DMS153 (cell line): ENCODE results near the gene ZNF280D.

Experiments
- DNase-seq: peaks from one replicate; lab custom pipeline; 2025; lab: John Stamatoyannopoulos, UW

ZNF280D gene

DNA sequence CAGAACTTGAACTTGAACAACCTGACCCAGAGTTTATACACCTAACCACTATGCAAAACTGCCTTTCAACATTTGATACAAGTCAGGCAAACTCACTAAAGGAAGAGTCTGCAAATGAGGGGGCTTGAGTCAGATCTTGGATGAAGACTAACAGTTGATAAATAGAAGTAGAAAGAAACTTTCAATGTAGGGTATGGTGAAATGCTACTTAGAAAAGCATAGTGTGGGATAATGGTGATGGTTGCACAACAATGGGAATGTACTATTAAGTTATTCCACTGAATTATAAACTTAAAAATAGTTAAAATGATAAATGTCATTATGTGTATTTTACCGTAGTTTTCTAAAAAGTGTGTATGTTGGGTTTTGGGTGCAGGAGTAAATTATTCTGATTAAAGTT lies 19.7 kb upstream of the ZNF280D start:
- no peak for DNase-seq

- DNase-seq = no peak
Observed at GRCh38 chr15:56749982-56750381, 16.7 kb upstream of the ZNF280D start.

DNA sequence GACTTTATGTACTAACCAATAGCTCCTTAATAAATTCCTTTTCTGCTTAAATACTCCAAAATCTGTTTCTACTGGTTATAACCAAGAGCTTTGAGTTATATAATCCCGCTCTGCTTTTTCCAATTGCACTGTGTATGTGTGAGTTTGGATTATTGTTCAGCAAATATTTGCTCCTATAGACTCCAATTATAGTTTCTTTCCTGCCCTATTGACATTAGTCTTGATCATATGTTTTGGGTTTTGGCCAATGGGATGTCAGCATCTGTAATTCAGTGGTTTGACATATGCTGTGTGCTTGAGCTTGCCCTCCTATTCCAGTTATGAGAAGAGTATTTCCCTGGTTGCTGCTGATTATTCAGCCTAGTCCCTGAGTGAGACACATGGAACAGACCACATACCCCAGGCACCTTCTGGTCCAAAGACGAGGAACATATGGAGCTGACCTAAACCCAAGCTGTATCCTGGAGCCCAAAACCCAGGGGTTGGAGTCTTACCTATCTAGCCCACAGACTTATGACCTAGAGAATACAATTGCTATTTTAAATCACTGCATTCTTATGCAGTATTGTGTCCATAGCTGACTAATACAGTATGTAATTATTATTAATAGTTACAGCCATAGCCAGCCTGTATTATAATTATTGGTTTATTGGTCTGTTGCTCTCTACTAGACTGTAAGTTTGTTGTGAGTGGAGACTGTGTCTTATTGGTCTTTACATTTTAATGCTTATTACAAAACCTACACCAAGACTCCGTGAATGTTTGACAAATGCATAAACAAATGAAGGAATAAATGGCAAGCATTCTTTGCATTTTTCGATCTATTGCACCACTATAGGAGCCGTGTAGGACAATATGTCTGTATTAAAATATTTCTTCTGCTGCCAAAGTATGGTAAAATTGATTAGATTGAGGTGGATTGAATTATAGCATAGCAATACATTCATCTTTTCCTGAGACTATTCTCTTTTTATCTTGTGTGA lies 11.7 kb upstream of the ZNF280D start:
- DNase-seq = no peak

GRCh38 chr15:56741541-56741940 lies 8.2 kb upstream of the ZNF280D start:
- DNase-seq = no peak

- no peak for DNase-seq
Observed at GRCh38 chr15:56739964-56740640, 6.8 kb upstream of the ZNF280D start.

- no peak for DNase-seq
Observed at GRCh38 chr15:56739474-56739873, 6.2 kb upstream of the ZNF280D start.

GRCh38 chr15:56737791-56738190 lies 4.5 kb upstream of the ZNF280D start:
- DNase-seq = no peak

- DNase-seq = no peak
Observed at GRCh38 chr15:56736881-56737707, 3.8 kb upstream of the ZNF280D start.

- no peak for DNase-seq
Observed at GRCh38 chr15:56736308-56736707, 3.0 kb upstream of the ZNF280D start.

GRCh38 chr15:56735589-56735988 lies 2.3 kb upstream of the ZNF280D start:
- DNase-seq = no peak

- DNase-seq = no peak
Observed at GRCh38 chr15:56734013-56734635, 815 bp upstream of the ZNF280D start.

DNA sequence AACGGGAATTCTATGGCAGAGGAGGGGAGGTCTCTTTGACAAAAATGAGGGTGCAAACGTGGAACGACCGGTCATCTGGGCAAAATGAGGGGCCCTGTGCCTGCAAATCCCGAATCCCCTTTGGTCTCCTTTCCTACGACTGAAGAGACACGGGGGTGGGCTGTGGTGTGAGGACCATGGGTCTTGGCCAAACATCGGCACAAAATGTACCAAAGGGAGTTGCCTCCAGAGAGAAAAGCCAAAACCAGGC lies 498 bp downstream of the ZNF280D start:
- DNase-seq = no peak

GRCh38 chr15:56732135-56732885 lies 999 bp downstream of the ZNF280D start:
- no peak for DNase-seq

- no peak for DNase-seq
Observed at GRCh38 chr15:56731548-56731947, 1.8 kb downstream of the ZNF280D start.

DNA sequence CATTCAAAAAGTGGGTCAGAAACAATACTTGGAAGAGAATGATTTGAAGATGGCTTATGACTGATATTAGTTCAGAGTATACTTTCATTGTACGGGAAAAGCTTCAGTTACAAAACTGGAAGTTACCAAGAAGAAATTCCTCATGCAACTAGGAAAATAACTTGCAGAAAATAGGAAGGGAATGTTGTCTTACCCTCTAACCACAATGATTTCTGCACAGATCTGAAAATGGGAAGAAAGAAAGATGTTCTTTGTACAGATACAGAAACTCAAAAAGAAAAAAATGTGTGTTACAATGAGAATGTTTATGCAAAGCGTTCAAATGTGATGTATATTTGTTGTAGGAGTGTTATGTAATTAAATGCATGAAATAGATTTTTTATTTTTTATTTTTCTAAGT lies 3.7 kb downstream of the ZNF280D start:
- no peak for DNase-seq

- no peak for DNase-seq
Observed at GRCh38 chr15:56725386-56725785, 7.9 kb downstream of the ZNF280D start.

DNA sequence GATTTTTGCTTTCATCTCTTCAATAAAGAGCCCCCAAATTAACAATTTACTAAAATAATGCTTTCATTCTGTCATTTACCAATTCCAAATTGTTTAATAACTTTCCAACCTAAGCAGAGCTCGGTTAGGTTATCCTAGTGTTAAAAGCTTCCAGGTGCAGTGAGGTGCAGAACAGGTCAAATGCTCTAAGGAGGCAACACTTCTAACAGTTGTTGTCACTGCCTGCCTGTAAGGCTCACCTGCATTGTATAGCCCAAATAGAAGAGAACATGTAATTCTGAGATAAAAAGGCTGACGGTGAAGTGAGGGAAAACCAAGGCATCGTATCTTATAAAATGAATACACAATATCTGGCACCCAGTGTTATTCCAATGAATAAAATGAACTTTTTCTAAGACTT lies 9.1 kb downstream of the ZNF280D start:
- no peak for DNase-seq

DNA sequence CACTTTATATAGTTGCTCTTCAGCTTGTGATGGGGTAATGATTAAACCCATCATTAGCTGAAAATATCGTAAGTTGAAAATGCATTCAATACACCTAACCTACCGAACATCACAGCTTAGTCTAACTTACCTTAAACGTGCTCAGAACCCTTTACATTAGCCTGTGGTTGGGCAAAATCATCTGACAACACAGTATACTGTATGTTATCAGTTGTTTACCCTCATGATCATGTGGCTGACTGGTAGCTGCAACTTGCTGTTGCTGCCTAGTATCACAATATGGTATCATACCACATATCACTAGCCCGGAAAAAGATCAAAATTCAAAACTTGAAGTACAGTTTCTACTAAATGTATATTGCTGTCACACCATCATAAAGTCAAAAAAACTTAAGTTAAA lies 9.5 kb downstream of the ZNF280D start:
- no peak for DNase-seq

DNA sequence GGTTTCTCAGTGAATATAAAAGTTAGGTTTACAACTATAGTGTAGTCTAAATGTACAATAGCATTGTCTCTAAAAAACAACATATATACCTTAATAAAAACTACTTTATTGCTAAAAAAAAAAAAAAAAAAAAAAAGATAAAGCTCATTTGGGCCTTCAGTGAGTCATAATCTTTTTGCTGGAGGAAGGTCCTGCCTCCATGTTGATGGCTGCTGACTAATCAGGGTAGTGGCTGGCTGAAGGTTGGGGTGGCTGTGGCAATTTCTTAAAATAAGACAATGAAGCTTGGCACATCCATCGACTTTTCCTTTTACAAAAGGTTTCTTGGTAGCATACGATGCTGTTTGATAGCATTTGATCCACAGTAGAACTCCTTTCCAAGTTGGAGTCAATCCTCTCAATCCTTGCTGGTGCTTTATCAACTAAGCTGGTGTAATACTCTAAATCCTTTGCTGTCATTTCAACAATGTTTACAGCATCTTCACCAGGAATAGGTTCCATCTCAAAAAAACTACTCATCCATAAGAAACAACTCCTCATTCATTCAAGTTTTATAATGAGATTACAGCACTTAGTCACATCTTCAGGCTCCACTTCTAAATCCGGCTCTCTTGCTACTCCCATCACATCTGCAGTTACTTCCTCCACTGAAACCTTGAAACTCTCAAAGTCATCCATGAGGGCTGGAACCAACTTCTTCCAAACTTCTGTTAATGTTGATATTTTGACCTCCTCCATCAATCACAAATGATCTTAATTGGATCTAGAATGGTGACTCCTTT lies 13.3 kb downstream of the ZNF280D start:
- no peak for DNase-seq

GRCh38 chr15:56719021-56719612 lies 14.2 kb downstream of the ZNF280D start:
- DNase-seq = no peak
